ENCODE measurements around the gene HCN2.

GRCh38 chr19:595326-596262 is 5.9 kb downstream of the HCN2 start:
- no peak for TF ChIP-seq EZH2 (IDR thresholded peaks at IDR 0.05; ENCODE audit: borderline replicate concordance, low read length)
- TF ChIP-seq CTCF (IDR thresholded peaks at IDR 0.05; ENCODE audit: low read length): no peak

All from OCI-LY1 (cell line).